Lung (tissue), 12 donors: ENCODE data around the gene PTPRD. TPM values are rescaled to one million over a fixed set of nuclear protein-coding genes. Genes with fewer than 3 reads are reported as not detected.

Experiments used
- ATAC-seq: fragments of 200-7000 bp; cut with Tn5 transposase; one replicate; pipeline ENCODE4 v1.9.1; 2020; ENCODE audit warnings: moderate number of reproducible peaks; ENCODE audit not compliant: insufficient read depth, low FRiP score
- DNase-seq, 3 donors: peaks; one replicate each; pipeline ENCODE4 v3.0.0-alpha.2; 2013 to 2017
- H3K27ac ChIP-seq, 2 donors: one replicate each; pipeline ENCODE4 v1.5.1; 2013; ENCODE audit warnings: mild to moderate bottlenecking in 2 of 2, moderate library complexity in 2 of 2, control low read depth in 1 of 2, inconsistent platforms in 1 of 2, low read depth in 1 of 2, low read length in 1 of 2
- H3K27me3 ChIP-seq, 3 donors: one replicate each; pipeline ENCODE4 v1.5.1; 2013; ENCODE audit warnings: low read length in 2 of 3; ENCODE audit not compliant: control insufficient read depth in 3 of 3, insufficient read depth in 3 of 3
- H3K36me3 ChIP-seq, 4 donors: one replicate each; pipeline ENCODE4 v1.5.1; 2013; ENCODE audit warnings: low read length in 4 of 4, mild to moderate bottlenecking in 1 of 4, moderate library complexity in 1 of 4; ENCODE audit not compliant: control insufficient read depth in 4 of 4, insufficient read depth in 4 of 4
- H3K4me1 ChIP-seq, 5 donors: one replicate each; pipeline ENCODE4 v1.5.1; 2013; ENCODE audit warnings: low read length in 5 of 5, mild to moderate bottlenecking in 2 of 5, moderate library complexity in 1 of 5; ENCODE audit not compliant: control insufficient read depth in 5 of 5, insufficient read depth in 5 of 5
- H3K4me3 ChIP-seq: one replicate; pipeline ENCODE4 v1.5.1; 2013; ENCODE audit warnings: mild to moderate bottlenecking, control low read depth, moderate library complexity
- H3K9ac ChIP-seq, 2 donors: one replicate each; pipeline ENCODE4 v1.5.1; 2013; ENCODE audit warnings: low read length in 2 of 2, control low read depth in 1 of 2; ENCODE audit not compliant: insufficient read depth in 1 of 2
- H3K9me3 ChIP-seq, 4 donors: one replicate each; pipeline ENCODE4 v1.5.1; 2013; ENCODE audit warnings: low read length in 3 of 4, mild to moderate bottlenecking in 1 of 4, moderate library complexity in 1 of 4; ENCODE audit not compliant: control insufficient read depth in 4 of 4, insufficient read depth in 3 of 4
- CTCF ChIP-seq: IDR thresholded peaks from 2 replicates; pipeline ENCODE4 v1.5.1; 2012; ENCODE audit warnings: mild to moderate bottlenecking; ENCODE audit errors: control extremely low read depth, extremely low read depth
- WGBS, 2 donors: extraction: QIAGEN DNeasy Blood & Tissue Kit; methylation state at CpG; one replicate each; pipeline ENCODE4 v1.1.7; 2013; 5-methylcytosine and 5-hydroxymethylcytosine counted together
- polyA plus RNA-seq, 2 donors: library from polyadenylated mRNA; stranded (reverse); fragments of 200-250 nt; gene quantifications; one replicate each; pipeline ENCODE4 v1.2.1, GENCODE V29; 2013
- total RNA-seq, 2 donors: library from RNA; depleted of rRNA in 1 of 2; stranded (reverse); fragments of >200 nt in 1 of 2; gene quantifications; one replicate each; pipeline ENCODE4 v1.2.1, GENCODE V29; 2014 to 2021
- donor health status: control.
- donor health status: control.
- donor health status: Bipolar disorder and iron deficiency.
- donor health status: healthy.
- donor health status: DM: yes; HTN: yes; CAD: no.

Gene PTPRD
- total and polyA plus RNA-seq, 4 donors, result 1.9 to 145 (median 13.7) TPM

- DNase-seq (peak in 1 of 3 donors; percentile 11), ATAC-seq (peak; percentile 41)
- H3K9ac ChIP-seq, result peak overlapping the region in 1 of 2 donors; percentile 13
- 68 to 77% methylated on average over 5 of the region's 5 CpGs for WGBS, 2 donors
- peaks cover 0 to 24% (median 3%) of the 10 kb centered on the region in 5 donors for H3K4me1 ChIP-seq
- H3K4me3 ChIP-seq, result no peak overlapping the region
- H3K36me3 ChIP-seq, result no peaks in the 10 kb centered on the region
- H3K9me3 ChIP-seq, result no peaks in the 10 kb centered on the region
- TF ChIP-seq CTCF, result no peak
- peaks cover 0 to 6% (median 5%) of the 10 kb centered on the region in 3 donors for H3K27me3 ChIP-seq
- H3K27ac ChIP-seq, result no peak overlapping the region
Observed at GRCh38 chr9:8863886-8864544, 1748.8 kb downstream of the PTPRD start.

GRCh38 chr9:8863069-8863468, 1749.7 kb downstream of the PTPRD start:
- H3K9me3 ChIP-seq, result no peaks in the 10 kb centered on the region
- H3K9ac ChIP-seq, result no peak overlapping the region
- H3K27me3 ChIP-seq, result peaks cover 0 to 13% (median 7%) of the 10 kb centered on the region in 3 donors
- H3K4me1 ChIP-seq, result peaks cover 0 to 26% (median 3%) of the 10 kb centered on the region in 5 donors
- ATAC-seq, result no peak
- no peak for TF ChIP-seq CTCF
- no peak overlapping the region for H3K27ac ChIP-seq
- WGBS, 2 donors, result 81 to 84% methylated on average over 3 of the region's 3 CpGs
- no peak for DNase-seq
- H3K36me3 ChIP-seq, result no peaks in the 10 kb centered on the region
- H3K4me3 ChIP-seq, result no peak overlapping the region

- H3K27ac ChIP-seq, result no peak overlapping the region
- no peak for TF ChIP-seq CTCF
- H3K4me3 ChIP-seq, result no peak overlapping the region
- no peaks in the 10 kb centered on the region for H3K36me3 ChIP-seq
- peaks cover 0 to 22% (median 10%) of the 10 kb centered on the region in 3 donors for H3K27me3 ChIP-seq
- DNase-seq (peak in 2 of 3 donors; percentile 52 to 73), ATAC-seq (no peak)
- WGBS, 2 donors, result 34 to 47% methylated on average over 4 of the region's 4 CpGs
- peaks cover 3 to 26% (median 3%) of the 10 kb centered on the region in 5 donors for H3K4me1 ChIP-seq
- no peaks in the 10 kb centered on the region for H3K9me3 ChIP-seq
- H3K9ac ChIP-seq, result no peak overlapping the region
Observed at GRCh38 chr9:8860925-8861324, 1751.9 kb downstream of the PTPRD start.
